ENCODE measurements around the gene SLC12A5. TPM values are rescaled to one million over a fixed set of nuclear protein-coding genes. Genes with fewer than 3 reads are reported as not detected.

Gene SLC12A5
- total and polyA plus RNA-seq, 8 donors, result 0.35 to 21.5 (median 1.6) TPM

- intact Hi-C loops (cut with DNase I), result loop anchor here in 1 of 3 donors (10.0 kb wide), 1 partner anchor 64 kb away; the partner anchor contains the start of gene NCOA5
- WGBS, 2 donors, result 72% methylated on average over 4 of the region's 4 CpGs
- no peak for ATAC-seq
Observed at GRCh38 chr20:46020555-46020954, 8.5 kb upstream of the SLC12A5 start.

DNA sequence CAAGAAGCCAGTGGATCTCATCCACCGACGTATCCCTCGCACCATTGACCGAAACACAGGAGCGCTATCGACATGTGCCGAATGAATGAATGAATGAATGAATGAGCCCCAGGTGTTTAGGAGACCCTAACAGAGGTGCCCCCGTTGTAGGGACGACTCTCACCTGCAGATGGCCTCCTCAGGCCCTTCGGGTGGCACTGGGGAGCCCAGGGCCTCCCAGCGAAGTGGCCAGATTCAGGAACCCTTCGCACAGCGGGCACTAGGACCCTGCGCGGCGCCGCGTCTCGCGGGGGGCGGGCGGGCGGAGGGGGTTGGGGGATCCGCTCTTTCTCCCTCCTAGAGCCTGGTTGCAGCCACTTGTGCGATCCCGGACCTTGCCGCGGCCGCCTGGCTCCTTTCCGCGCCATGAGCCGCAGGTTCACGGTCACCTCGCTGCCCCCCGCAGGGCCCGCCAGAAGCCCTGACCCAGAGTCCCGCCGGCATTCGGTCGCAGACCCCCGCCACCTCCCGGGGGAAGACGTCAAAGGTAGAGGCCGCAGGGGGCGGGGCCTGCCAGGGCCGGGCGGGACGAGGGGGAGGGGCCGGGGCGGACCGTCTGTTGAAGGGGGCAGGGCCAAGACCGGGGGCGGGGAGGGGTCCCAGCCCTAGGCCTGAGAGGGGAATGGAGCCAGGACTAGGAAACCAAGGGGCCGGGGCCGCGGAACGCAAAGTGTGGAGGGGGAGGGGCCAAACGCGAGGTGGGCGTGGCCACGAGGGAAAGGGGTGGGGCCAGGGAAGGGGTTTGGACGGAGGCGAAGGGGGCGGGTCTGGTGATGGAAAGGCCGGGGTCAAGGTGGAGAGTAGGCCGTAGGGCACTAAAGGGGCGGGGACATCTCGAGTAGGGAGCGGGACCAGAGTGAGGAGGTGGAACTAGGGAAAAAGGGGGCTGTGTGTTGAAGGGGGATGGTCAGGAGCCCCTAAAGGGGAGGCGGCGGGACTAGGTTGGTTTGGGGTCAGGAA lies 7.4 kb upstream of the SLC12A5 start:
- ATAC-seq, result peak; percentile 59 to 75 (median 68)
- WGBS, 2 donors, result 6 to 9% methylated on average over 61 to 71 of the region's 71 CpGs
- intact Hi-C loops (cut with DNase I), result loop anchor here in 1 of 3 donors (10.0 kb wide), 1 partner anchor 63 kb away; the partner anchor contains the start of gene NCOA5
- H3K36me3 ChIP-seq, result no peaks in the 10 kb centered on the region
- no peaks in the 10 kb centered on the region for H3K9me3 ChIP-seq
- peaks cover 0 to 3% (median 3%) of the 10 kb centered on the region in 3 donors for H3K4me1 ChIP-seq
- peak overlapping the region in 3 of 4 donors; percentile 10 to 49 (median 26) for H3K4me3 ChIP-seq
- FAIRE-seq, result no peak
- no peak for TF ChIP-seq CTCF (IDR thresholded peaks at IDR 0.05)
- no peak overlapping the region for H3K27ac ChIP-seq
- DNase-seq, result peak; percentile 11 to 81 (median 50)
- peaks cover 0 to 8% (median 0%) of the 10 kb centered on the region in 4 donors for H3K27me3 ChIP-seq

More at GRCh38 chr20:46020555-46020954, 8.5 kb upstream of the SLC12A5 start:
- TF ChIP-seq CTCF (IDR thresholded peaks at IDR 0.05), result no peak
- Histone ChIP-seq H3K4me3 (no peak overlapping the region), H3K27ac (no peak overlapping the region), H3K4me1 (peaks cover 0 to 3% (median 3%) of the 10 kb centered on the region in 3 donors), H3K36me3 (no peaks in the 10 kb centered on the region), H3K9me3 (no peaks in the 10 kb centered on the region), H3K27me3 (peaks cover 0 to 11% (median 1%) of the 10 kb centered on the region in 4 donors)
- FAIRE-seq, result no peak
- DNase-seq, result no peak

GRCh38 chr20:46022411-46023147 lies 6.4 kb upstream of the SLC12A5 start:
- intact Hi-C loops (cut with DNase I), result loop anchor here in 1 of 3 donors (10.0 kb wide), 1 partner anchor 62 kb away; the partner anchor contains the start of gene NCOA5
- FAIRE-seq, result no peak
- peak overlapping the region in 1 of 4 donors; percentile 49 for H3K4me3 ChIP-seq
- peak in 3 of 4 donors; percentile 44 to 61 (median 55) for TF ChIP-seq CTCF (IDR thresholded peaks at IDR 0.05)
- peak; percentile 51 to 81 (median 76) for ATAC-seq
- no peaks in the 10 kb centered on the region for H3K36me3 ChIP-seq
- H3K9me3 ChIP-seq, result no peaks in the 10 kb centered on the region
- H3K27ac ChIP-seq, result no peak overlapping the region
- peaks cover 0 to 3% (median 3%) of the 10 kb centered on the region in 3 donors for H3K4me1 ChIP-seq
- DNase-seq, result peak; percentile 31 to 91 (median 63)
- peaks cover 0 to 8% (median 0%) of the 10 kb centered on the region in 4 donors for H3K27me3 ChIP-seq
- 1 to 2% methylated on average over 31 to 36 of the region's 37 CpGs for WGBS, 2 donors

- no peak for FAIRE-seq
- no peak for TF ChIP-seq CTCF (IDR thresholded peaks at IDR 0.05)
- DNase-seq, result no peak
- peaks cover 0 to 8% (median 0%) of the 10 kb centered on the region in 4 donors for H3K27me3 ChIP-seq
- H3K36me3 ChIP-seq, result no peaks in the 10 kb centered on the region
- ATAC-seq, result no peak
- 30 to 32% methylated on average over 8 of the region's 8 CpGs for WGBS, 2 donors
- peaks cover 0 to 3% (median 3%) of the 10 kb centered on the region in 3 donors for H3K4me1 ChIP-seq
- no peak overlapping the region for H3K4me3 ChIP-seq
- H3K27ac ChIP-seq, result no peak overlapping the region
- intact Hi-C loops (cut with DNase I), result loop anchor here in 1 of 3 donors (10.0 kb wide), 1 partner anchor 62 kb away; the partner anchor contains the start of gene NCOA5
- no peaks in the 10 kb centered on the region for H3K9me3 ChIP-seq
Observed at GRCh38 chr20:46023148-46023484, 5.9 kb upstream of the SLC12A5 start.

Data from pancreas (tissue), 10 donors.